K562 (cell line): ENCODE measurements around the gene ANKS4B. TPM values are rescaled to one million over a fixed set of nuclear protein-coding genes. Genes with fewer than 3 reads are reported as not detected.

Experiments
- ATAC-seq: fragments of 200-7000 bp; cut with Tn5 transposase; 3 replicates; pipeline ENCODE4 v1.9.1; 2020; ENCODE audit warnings: moderate library complexity
- BruUV-seq: library from RNA; stranded (reverse); fragments of 400-500 nt; replicated peaks from 2 replicates; lab custom pipeline; 2021; lab: Mats Ljungman, UMichigan
- CTCF ChIA-PET: fragments of 300-600 bp; formaldehyde crosslinking; extraction: SDS; loops from one replicate; lab custom pipeline; 2021; ENCODE audit warnings: low intra/inter-chr PET ratio; lab: Yijun Ruan, JAX
- POLR2A ChIA-PET: fragments of 300-600, 350-650 bp; sonication (Branson Sonifier 250); formaldehyde crosslinking; extraction: SDS; loops from one replicate; lab custom pipeline; 2021; ENCODE audit warnings: antibody characterized with exemption, inconsistent platforms; lab: Yijun Ruan, JAX
- DNase-seq, 4 experiments: peaks; one replicate each; pipeline versions ENCODE4 v3.0.0 to v3.0.0-alpha.2; 2011 to 2018; ENCODE audit warnings: low spot score in 3 of 4, mixed read lengths in 3 of 4; ENCODE audit errors: extremely low read depth in 1 of 4
- FAIRE-seq: peaks from 2 replicates; lab custom pipeline; 2011; peaks lifted over from hg19 to GRCh38; lab: Jason Lieb, UNC
- H2AFZ ChIP-seq: 2 replicates; pipeline ENCODE4 v1.6.0; 2011; ENCODE audit warnings: low read depth, low read length, control low read depth, inconsistent platforms
- H3K27ac ChIP-seq: fragments of 200-600 bp; 3 replicates; pipeline ENCODE4 v1.8.0; 2011; ENCODE audit warnings: low read depth, mild to moderate bottlenecking, control low read depth, inconsistent platforms, low read length, moderate library complexity, mixed read lengths; ENCODE audit errors: extremely low read depth
- H3K27me3 ChIP-seq, 2 experiments: fragments of 300-600 bp in 1 of 2; 2 replicates in 1 of 2; 3 replicates in 1 of 2; pipeline versions ENCODE4 v1.6.0 to v1.8.0; 2011; ENCODE audit warnings: inconsistent platforms in 2 of 2, low read length in 2 of 2, mild to moderate bottlenecking in 1 of 2, mixed read lengths in 1 of 2, moderate library complexity in 1 of 2; ENCODE audit not compliant: control insufficient read depth in 2 of 2, insufficient read depth in 2 of 2
- H3K36me3 ChIP-seq: fragments of 300-600 bp; 3 replicates; pipeline ENCODE4 v1.8.0; 2011; ENCODE audit warnings: mild to moderate bottlenecking, low read length, inconsistent platforms; ENCODE audit not compliant: control insufficient read depth, insufficient read depth
- H3K4me1 ChIP-seq, 2 experiments: fragments of 200-600 bp in 1 of 2; replicated peaks in 1 of 2; 2 replicates in 1 of 2; 3 replicates in 1 of 2; pipeline versions ENCODE4 v1.5.1 to v1.8.0; 2011; ENCODE audit warnings: inconsistent platforms in 2 of 2, low read length in 2 of 2, mild to moderate bottlenecking in 1 of 2, mixed read lengths in 1 of 2, moderate library complexity in 1 of 2; ENCODE audit not compliant: control insufficient read depth in 2 of 2, insufficient read depth in 2 of 2
- H3K4me2 ChIP-seq: 2 replicates; pipeline ENCODE4 v1.6.1; 2011; ENCODE audit warnings: low read length, control low read depth, inconsistent platforms, mixed read lengths; ENCODE audit not compliant: insufficient read depth
- H3K4me3 ChIP-seq: fragments of 200-600 bp; sonication (generic), shearing (Covaris generic); 2 replicates; pipeline ENCODE4 v1.5.1; 2016; ENCODE audit warnings: control low read depth, inconsistent platforms
- H3K79me2 ChIP-seq: fragments of 200-600 bp; 3 replicates; pipeline ENCODE4 v1.8.0; 2011; ENCODE audit warnings: low read length, inconsistent platforms; ENCODE audit not compliant: control insufficient read depth, insufficient read depth
- H3K9ac ChIP-seq, 2 experiments: 2 replicates each; pipeline versions ENCODE4 v1.6.0 to v1.6.1; 2011; ENCODE audit warnings: low read depth in 2 of 2, low read length in 2 of 2, control low read depth in 1 of 2, inconsistent platforms in 1 of 2, mild to moderate bottlenecking in 1 of 2, mixed read lengths in 1 of 2; ENCODE audit not compliant: insufficient read depth in 1 of 2
- H3K9me1 ChIP-seq: one replicate; pipeline ENCODE4 v1.6.0; 2011; ENCODE audit warnings: inconsistent platforms, mild to moderate bottlenecking, low read length, moderate library complexity; ENCODE audit not compliant: control insufficient read depth, insufficient read depth
- H3K9me3 ChIP-seq: replicated peaks from 2 replicates; pipeline ENCODE4 v1.5.1; 2011; ENCODE audit warnings: low read depth, low read length, inconsistent platforms; ENCODE audit not compliant: control insufficient read depth, insufficient read depth
- H4K20me1 ChIP-seq: replicated peaks from 2 replicates; pipeline ENCODE4 v1.6.1; 2011; ENCODE audit warnings: low read length, inconsistent platforms, mixed read lengths; ENCODE audit not compliant: control insufficient read depth, insufficient read depth
- GTF2A2 ChIP-seq: IDR thresholded peaks from 2 replicates; pipeline ENCODE4 v1.6.1; 2016; ENCODE audit warnings: mild to moderate bottlenecking, missing genetic modification characterization, missing compliant biosample characterization
- PTRF ChIP-seq: fragments of 450-650 bp; IDR thresholded peaks from 2 replicates; pipeline ENCODE4 v1.6.1; 2016; ENCODE audit warnings: mild to moderate bottlenecking, missing genetic modification characterization, missing compliant biosample characterization
- SNRNP70 ChIP-seq: fragments of 200-400 bp; formaldehyde crosslinking; optimal IDR thresholded peaks from 2 replicates; pipeline ENCODE3; 2017; ENCODE audit warnings: low read depth, low read length
- THAP12 ChIP-seq: fragments of 250-450 bp; sonication (Bioruptor Pico); IDR thresholded peaks from 2 replicates; pipeline ENCODE4 v1.9.0; 2021; ENCODE audit warnings: mild to moderate bottlenecking, inconsistent platforms
- TOE1 ChIP-seq, 2 experiments: fragments of 450-650 bp in 1 of 2; sonication (generic) in 1 of 2; formaldehyde crosslinking in 1 of 2; IDR thresholded peaks; 2 replicates each; pipeline versions ENCODE4 v1.7.1 to v1.8.0; 2016 to 2022; ENCODE audit warnings: borderline replicate concordance in 2 of 2, mild to moderate bottlenecking in 2 of 2, antibody characterized with exemption in 1 of 2, inconsistent platforms in 1 of 2, low read depth in 1 of 2, missing genetic modification reagents in 1 of 2, moderate library complexity in 1 of 2
- ZBED1 ChIP-seq: IDR thresholded peaks from 2 replicates; pipeline ENCODE4 v1.6.1; 2014
- ZBTB8A ChIP-seq: fragments of 450-650 bp; IDR thresholded peaks from 2 replicates; pipeline ENCODE4 v1.6.1; 2018; ENCODE audit warnings: mild to moderate bottlenecking, moderate library complexity; ENCODE audit not compliant: partially characterized antibody
- WGBS: fragments of 100-300 bp; shearing (Covaris generic); methylation state at CpG from one replicate; pipeline ENCODE4 v1.1.6; 2016; ENCODE audit warnings: low coverage, mixed read lengths; ENCODE audit not compliant: insufficient coverage; ENCODE audit errors: missing lambda C conversion rate; 5-methylcytosine and 5-hydroxymethylcytosine counted together
- in situ Hi-C: fragments of 300-500 bp; cut with MboI; formaldehyde crosslinking; loops from 4 replicates; pipeline ENCODE4 v1.15.0; 2018; ENCODE audit warnings: inconsistent platforms, mixed read lengths
- intact Hi-C: fragments of 100-400 bp; cut with micrococcal nuclease; formaldehyde crosslinking; loops from 2 replicates; pipeline ENCODE4 v1.14.2; 2022
- polyA plus RNA-seq, 8 experiments: library from polyadenylated mRNA; depleted of rRNA in 4 of 8; stranded (reverse) in 5 of 8; unstranded in 3 of 8; fragments of >200 nt; fragmentation: Nextera tagmentation in 2 of 8; fragmentation: Illumina TruSeq in 1 of 8; extraction: Ambion mirVana in 2 of 8; extraction: Trizol in 1 of 8; gene quantifications; 2 replicates each; pipeline versions ENCODE4 v1.2.1 to v1.2.3, GENCODE V29; 2011 to 2014; ENCODE audit warnings: inconsistent platforms in 1 of 8, missing spikeins in 1 of 8
- total RNA-seq, 7 experiments: library from RNA; depleted of rRNA in 6 of 7; stranded (reverse); fragments of >200 nt in 6 of 7; fragmentation: Illumina TruSeq in 2 of 7; extraction: Trizol in 2 of 7; gene quantifications; 2 replicates each; pipeline versions ENCODE4 v1.2.1 to v1.2.3, GENCODE V29; 2011 to 2021; ENCODE audit warnings: low replicate concordance in 1 of 7
- TF ChIP-seq, protein P1 (sequence below): fragments of 450-650 bp; IDR thresholded peaks from 2 replicates; pipeline ENCODE4 v1.6.1; 2016

ANKS4B gene
- total and polyA plus RNA-seq, 9 of the 15 experiments (the other 6 are each of a cell fraction or from before 2014, with no cell fraction given), result not detected

- POLR2A ChIA-PET, result interaction anchor here (1.3 kb wide), 1 partner anchor 8 kb away, joined by 3 read pairs; no protein-coding TSS in a partner anchor
- Histone ChIP-seq H3K4me3 (no peak overlapping the region), H3K4me2 (no peak overlapping the region), H2AFZ (no peak overlapping the region), H3K9me3 (no peaks in the 10 kb centered on the region), H3K9me1 (no peaks in the 10 kb centered on the region), H3K79me2 (no peaks in the 10 kb centered on the region), H4K20me1 (no peaks in the 10 kb centered on the region), H3K27ac (no peak overlapping the region), H3K36me3 (no peaks in the 10 kb centered on the region), H3K9ac (no peak overlapping the region), H3K27me3 (peaks cover 7 to 17% of the 10 kb centered on the region in 2 experiments), H3K4me1 (no peaks in the 10 kb centered on the region)
- no peak for FAIRE-seq
- no peak for ATAC-seq
- WGBS, result 0% methylated on average over 15 of the region's 15 CpGs
- BruUV-seq, result no TSS peak
- in situ Hi-C loops (no loop called here), intact Hi-C loops (no loop called here)
- TF ChIP-seq SNRNP70, result no peak
- TF ChIP-seq THAP12, result no peak
- TF ChIP-seq, protein P1, sequence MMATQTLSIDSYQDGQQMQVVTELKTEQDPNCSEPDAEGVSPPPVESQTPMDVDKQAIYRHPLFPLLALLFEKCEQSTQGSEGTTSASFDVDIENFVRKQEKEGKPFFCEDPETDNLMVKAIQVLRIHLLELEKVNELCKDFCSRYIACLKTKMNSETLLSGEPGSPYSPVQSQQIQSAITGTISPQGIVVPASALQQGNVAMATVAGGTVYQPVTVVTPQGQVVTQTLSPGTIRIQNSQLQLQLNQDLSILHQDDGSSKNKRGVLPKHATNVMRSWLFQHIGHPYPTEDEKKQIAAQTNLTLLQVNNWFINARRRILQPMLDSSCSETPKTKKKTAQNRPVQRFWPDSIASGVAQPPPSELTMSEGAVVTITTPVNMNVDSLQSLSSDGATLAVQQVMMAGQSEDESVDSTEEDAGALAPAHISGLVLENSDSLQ, result no peak
- TF ChIP-seq ZBTB8A, result no peak
- TF ChIP-seq PTRF (tag), result no peak
- TF ChIP-seq ZBED1, result no peak
- TF ChIP-seq TOE1 (IDR thresholded peaks at IDR 0.05; ENCODE audit: borderline replicate concordance), result no peak
- TF ChIP-seq TOE1 (CRISPR knock-in tag; IDR thresholded peaks at IDR 0.05; ENCODE audit: borderline replicate concordance, low read depth), result no peak
- TF ChIP-seq GTF2A2 (tag), result no peak
- no peak for DNase-seq
- CTCF ChIA-PET, result no interaction called here
Observed at GRCh38 chr16:21250072-21250923, 16.8 kb downstream of the ANKS4B start.
